ENCODE results near the gene ELK4. TPM values are rescaled to one million over a fixed set of nuclear protein-coding genes. Genes with fewer than 3 reads are reported as not detected.

The ELK4 gene
- total RNA-seq, 1 experiment from 2014 or later = 31.2 TPM

- no peaks in the 10 kb centered on the region for H3K27me3 Mint-ChIP-seq (ENCODE audit: low read depth)
Observed at GRCh38 chr1:205652984-205653383, 21.2 kb upstream of the ELK4 start.

More at GRCh38 chr1:205652984-205653383, 21.2 kb upstream of the ELK4 start:
- H3K4me1 Mint-ChIP-seq = peaks cover 21 to 28% of the 10 kb centered on the region in 2 experiments
- Histone ChIP-seq H4K20me1 (ENCODE audit: control insufficient read depth, insufficient read depth, insufficient read length) (no peaks in the 10 kb centered on the region), H3K9ac (ENCODE audit: extremely low read depth, insufficient read length, low read length) (no peak overlapping the region), H3K27me3 (ENCODE audit: insufficient read depth, low read length) (no peaks in the 10 kb centered on the region), H2BK20ac (ENCODE audit: low read depth, low read length, poor library complexity, severe bottlenecking) (no peak overlapping the region), H3K23me2 (ENCODE audit: insufficient read length, low read depth, low read length, poor library complexity, severe bottlenecking) (no peaks in the 10 kb centered on the region), H3T11ph (ENCODE audit: low read length) (no peak overlapping the region), H3K23ac (ENCODE audit: insufficient read length, low read depth, low read length) (no peak overlapping the region), H3K4ac (ENCODE audit: low read depth, low read length) (no peak overlapping the region), H3K79me1 (ENCODE audit: insufficient read depth, low read depth, low read length, poor library complexity, severe bottlenecking) (no peaks in the 10 kb centered on the region), H2AK5ac (ENCODE audit: insufficient read length, low read length) (no peak overlapping the region), H3K18ac (ENCODE audit: insufficient read length, low read depth, low read length) (no peak overlapping the region), H2BK120ac (ENCODE audit: low read depth, low read length, poor library complexity, severe bottlenecking) (no peak overlapping the region), H2BK15ac (ENCODE audit: low read depth, low read length) (no peak overlapping the region), H2BK12ac (ENCODE audit: insufficient read length, low read depth, low read length) (no peak overlapping the region), H4K5ac (ENCODE audit: insufficient read length, low read depth, low read length) (no peak overlapping the region), H4K8ac (replicated peaks; ENCODE audit: insufficient read length, low read depth, low read length) (no peak overlapping the region), H3K4me2 (ENCODE audit: insufficient read depth, insufficient read length, low read length) (no peak overlapping the region), H3K9me3 (ENCODE audit: control insufficient read depth, low read depth, low read length) (no peaks in the 10 kb centered on the region), H3K56ac (ENCODE audit: insufficient read length, low read depth, low read length) (no peak overlapping the region), H4K91ac (ENCODE audit: insufficient read length, low read depth, low read length) (no peak overlapping the region), H3K79me2 (ENCODE audit: insufficient read depth, low read length) (no peaks in the 10 kb centered on the region), H3K27ac (ENCODE audit: insufficient read length, low read depth, low read length) (no peak overlapping the region), H2AFZ (ENCODE audit: low read length) (no peak overlapping the region), H3K4me1 (ENCODE audit: insufficient read depth, low read length) (peaks cover 4% of the 10 kb centered on the region; the same call in 1 of the 2 replicates), H3K14ac (ENCODE audit: insufficient read depth, low read length) (no peak overlapping the region), H2BK5ac (ENCODE audit: insufficient read length, low read length) (no peak overlapping the region)
- TF ChIP-seq CTCF (conservative IDR thresholded peaks at IDR 0.05) = no peak
- no peak for DNase-seq
- H3K9me3 Mint-ChIP-seq = no peaks in the 10 kb centered on the region
- H3K4me3 Mint-ChIP-seq = no peak overlapping the region
- peak overlapping the region in 1 of 3 experiments; percentile 85; a peak in 1 of 7 replicates for H3K27ac Mint-ChIP-seq
- H3K36me3 Mint-ChIP-seq (ENCODE audit: insufficient read depth in 1 of 3, low read depth in 3 of 3) = peaks cover 0 to 12% (median 4%) of the 10 kb centered on the region in 3 experiments; a peak in 3 of 7 replicates
- WGBS (ENCODE audit: extremely low coverage, insufficient read length, low lambda C conversion rate) = no CpG with 5 or more reads among the region's 11 CpGs
